Gastrocnemius medialis (tissue), 4 donors: ENCODE measurements around the gene SALL4. TPM values are rescaled to one million over a fixed set of nuclear protein-coding genes. Genes with fewer than 3 reads are reported as not detected.

ENCODE experiments used
- ATAC-seq, 2 donors: fragments of 150-250 bp; one replicate each; pipeline ENCODE4 v1.9.1; 2016
- DNase-seq, 2 donors: peaks; one replicate each; pipeline ENCODE4 v3.0.0-alpha.2; 2019
- H3K27ac ChIP-seq, 4 donors: fragments of 200-600 bp; sonication (generic); 1 replicate in 1 of 4; 2 replicates in 3 of 4; pipeline ENCODE4 v1.5.1; 2016 to 2018; ENCODE audit warnings: mild to moderate bottlenecking in 2 of 4, moderate library complexity in 1 of 4
- H3K27me3 ChIP-seq, 3 donors: fragments of 200-600 bp; sonication (generic) in 2 of 3; 1 replicate in 1 of 3; 2 replicates in 2 of 3; pipeline versions ENCODE4 v1.5.1 to v1.6.0; 2016 to 2019; ENCODE audit warnings: mild to moderate bottlenecking in 1 of 3, moderate library complexity in 1 of 3
- H3K36me3 ChIP-seq, 2 donors: fragments of 200-600 bp; sonication (generic) in 1 of 2; one replicate each; pipeline ENCODE4 v1.5.1; 2017 to 2018
- H3K4me1 ChIP-seq, 2 donors: fragments of 200-600 bp; sonication (generic) in 1 of 2; one replicate each; pipeline ENCODE4 v1.5.1; 2016 to 2017; ENCODE audit warnings: mild to moderate bottlenecking in 2 of 2
- H3K4me3 ChIP-seq, 4 donors: fragments of 200-600 bp; sonication (generic) in 3 of 4; 1 replicate in 1 of 4; 2 replicates in 3 of 4; pipeline ENCODE4 v1.5.1; 2016 to 2019; ENCODE audit warnings: mild to moderate bottlenecking in 2 of 4
- H3K9me3 ChIP-seq, 3 donors: fragments of 200-600 bp; sonication (generic) in 2 of 3; 1 replicate in 1 of 3; 2 replicates in 2 of 3; pipeline ENCODE4 v1.5.1; 2016 to 2019
- CTCF ChIP-seq, 5 experiments: fragments of 450-650 bp in 3 of 5; fragments of 200-600 bp in 2 of 5; sonication (generic) in 2 of 5; IDR thresholded peaks in 4 of 5; conservative IDR thresholded peaks in 1 of 5; 1 replicate in 4 of 5; 2 replicates in 1 of 5; pipeline ENCODE4 v1.5.1; 2016 to 2019; ENCODE audit warnings: antibody characterized with exemption in 5 of 5, mild to moderate bottlenecking in 3 of 5, moderate library complexity in 3 of 5
- POLR2A ChIP-seq, 2 donors: fragments of 450-650 bp; IDR thresholded peaks; one replicate each; pipeline ENCODE4 v1.6.1; 2017; ENCODE audit warnings: antibody characterized with exemption in 2 of 2, mild to moderate bottlenecking in 2 of 2, moderate library complexity in 2 of 2
- in situ Hi-C, 4 donors: fragments of 200-750 bp; cut with MboI; loops; one replicate each; pipeline versions ENCODE4 v1.15.0 to v1.8.0; 2017; ENCODE audit warnings: low sequenced_read_pairs in 4 of 4
- intact Hi-C: fragments of 100-400 bp; cut with DNase I; formaldehyde crosslinking; loops from one replicate; pipeline ENCODE4 v1.15.1; 2023; ENCODE audit warnings: low total_unique reads
- total RNA-seq, 4 donors: library from RNA; depleted of rRNA; stranded (reverse); fragments of >200 nt; gene quantifications; one replicate each; pipeline versions ENCODE4 v1.1.0 to v1.2.3, GENCODE V29; 2016

SALL4 gene
- total RNA-seq, 4 donors from 2014 or later = not detected

- no peak for ATAC-seq
- H3K27me3 ChIP-seq = peaks cover 43 to 52% (median 47%) of the 10 kb centered on the region in 3 donors
- DNase-seq = no peak
- H3K9me3 ChIP-seq = no peaks in the 10 kb centered on the region
- TF ChIP-seq POLR2A (IDR thresholded peaks at IDR 0.05) = no peak
- TF ChIP-seq CTCF (IDR thresholded peaks at IDR 0.05 in 4 of 5, conservative IDR thresholded peaks at IDR 0.05 in 1 of 5) = no peak
- in situ Hi-C loops (no loop called here), intact Hi-C loops (loop anchor here (10.0 kb wide), 1 partner anchor 284 kb away; no protein-coding TSS in a partner anchor)
- H3K36me3 ChIP-seq = no peaks in the 10 kb centered on the region
- H3K27ac ChIP-seq = no peak overlapping the region
- peaks cover 9 to 14% of the 10 kb centered on the region in 2 donors for H3K4me1 ChIP-seq
- peak overlapping the region; percentile 25 to 50 (median 34) for H3K4me3 ChIP-seq
Measured at GRCh38 chr20:51800872-51801121, 1.5 kb downstream of the SALL4 start.

- peak overlapping the region; percentile 25 to 50 (median 34) for H3K4me3 ChIP-seq
- in situ Hi-C loops (no loop called here), intact Hi-C loops (loop anchor here (10.0 kb wide), 1 partner anchor 285 kb away; no protein-coding TSS in a partner anchor)
- no peaks in the 10 kb centered on the region for H3K36me3 ChIP-seq
- H3K9me3 ChIP-seq = no peaks in the 10 kb centered on the region
- ATAC-seq (no peak), DNase-seq (no peak)
- H3K27me3 ChIP-seq = peaks cover 43 to 52% (median 47%) of the 10 kb centered on the region in 3 donors
- H3K27ac ChIP-seq = no peak overlapping the region
- TF ChIP-seq CTCF (IDR thresholded peaks at IDR 0.05 in 4 of 5, conservative IDR thresholded peaks at IDR 0.05 in 1 of 5) (peak in 4 of 5 experiments; percentile 32 to 65 (median 54)), POLR2A (IDR thresholded peaks at IDR 0.05) (no peak)
- H3K4me1 ChIP-seq = peaks cover 9 to 14% of the 10 kb centered on the region in 2 donors
Measured at GRCh38 chr20:51800060-51800871, 2.1 kb downstream of the SALL4 start.

GRCh38 chr20:51799401-51799860 lies 2.9 kb downstream of the SALL4 start:
- TF ChIP-seq CTCF (IDR thresholded peaks at IDR 0.05 in 4 of 5, conservative IDR thresholded peaks at IDR 0.05 in 1 of 5) (no peak), POLR2A (IDR thresholded peaks at IDR 0.05) (no peak)
- ATAC-seq (no peak), DNase-seq (no peak)
- H3K36me3 ChIP-seq = no peaks in the 10 kb centered on the region
- no peak overlapping the region for H3K4me3 ChIP-seq
- in situ Hi-C loops (no loop called here), intact Hi-C loops (no loop called here)
- H3K9me3 ChIP-seq = no peaks in the 10 kb centered on the region
- H3K4me1 ChIP-seq = peaks cover 9 to 14% of the 10 kb centered on the region in 2 donors
- H3K27me3 ChIP-seq = peaks cover 43 to 52% (median 47%) of the 10 kb centered on the region in 3 donors
- H3K27ac ChIP-seq = no peak overlapping the region

GRCh38 chr20:51797357-51798025 lies 4.8 kb downstream of the SALL4 start:
- intact Hi-C loops = no loop called here
- Histone ChIP-seq H3K27me3 (peaks cover 47 to 50% (median 48%) of the 10 kb centered on the region in 3 donors), H3K36me3 (no peaks in the 10 kb centered on the region), H3K27ac (no peak overlapping the region), H3K9me3 (no peaks in the 10 kb centered on the region), H3K4me1 (peaks cover 9 to 14% of the 10 kb centered on the region in 2 donors), H3K4me3 (no peak overlapping the region)
- ATAC-seq = no peak
- DNase-seq = no peak
- no peak for TF ChIP-seq CTCF (IDR thresholded peaks at IDR 0.05 in 4 of 5, conservative IDR thresholded peaks at IDR 0.05 in 1 of 5)
- TF ChIP-seq POLR2A (IDR thresholded peaks at IDR 0.05) = no peak
- in situ Hi-C loops = no loop called here
